ENCODE measurements around the gene TOR1B.

The TOR1B gene

DNA sequence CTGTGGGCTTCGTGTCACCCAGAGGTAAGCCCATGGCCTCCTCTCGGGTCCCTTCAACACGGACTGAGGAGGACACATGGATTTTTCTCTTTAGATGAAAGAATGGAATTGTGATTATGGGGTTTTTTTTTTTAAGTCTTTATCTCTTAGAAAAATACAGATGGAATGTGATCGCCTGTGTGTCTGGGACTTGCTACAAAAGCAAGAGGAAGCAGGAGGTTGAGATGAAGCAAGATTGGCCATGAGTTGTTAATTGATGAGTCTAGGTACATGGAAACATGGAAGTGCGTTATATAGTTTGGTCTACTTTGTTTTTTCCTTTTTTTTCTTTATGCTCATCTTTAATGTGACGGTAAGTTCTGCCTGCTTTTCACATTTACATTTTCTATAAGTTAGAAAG lies 46.9 kb downstream of the TOR1B start:
- FAIRE-seq = no peak

DNA sequence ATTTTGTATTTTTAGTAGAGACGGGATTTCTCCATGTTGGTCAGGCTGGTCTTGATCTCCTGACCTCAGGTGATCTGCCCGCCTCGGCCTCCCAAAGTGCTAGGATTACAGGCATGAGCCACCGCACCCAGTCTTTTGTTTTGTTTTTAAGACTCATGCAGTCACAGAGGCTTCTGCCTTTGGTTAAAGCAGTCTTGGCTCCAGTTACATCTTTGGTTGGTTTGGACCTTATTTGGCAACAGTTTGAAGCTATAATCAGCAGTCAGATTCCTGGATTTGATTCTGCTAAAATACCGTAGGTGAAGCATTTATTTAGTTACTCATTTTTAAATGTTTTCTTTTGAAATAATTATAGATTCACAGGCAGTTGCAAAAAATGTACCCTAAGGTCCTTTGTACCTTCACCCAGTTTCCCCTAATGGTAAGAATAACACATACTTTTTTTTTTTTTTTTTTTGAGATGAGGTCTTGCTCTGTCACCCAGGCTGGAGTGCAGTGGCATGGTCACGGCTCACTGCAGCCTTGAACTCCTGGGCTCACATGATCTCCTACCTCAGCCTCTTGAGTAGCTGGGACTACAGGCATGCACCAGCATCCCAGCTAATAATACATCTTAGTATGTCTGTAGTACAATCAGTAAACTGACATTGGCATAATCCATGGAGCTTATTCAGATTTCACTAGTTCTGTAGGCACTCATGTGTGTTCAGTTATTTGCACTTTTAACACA lies 48.0 kb downstream of the TOR1B start:
- no peak for FAIRE-seq

DNA sequence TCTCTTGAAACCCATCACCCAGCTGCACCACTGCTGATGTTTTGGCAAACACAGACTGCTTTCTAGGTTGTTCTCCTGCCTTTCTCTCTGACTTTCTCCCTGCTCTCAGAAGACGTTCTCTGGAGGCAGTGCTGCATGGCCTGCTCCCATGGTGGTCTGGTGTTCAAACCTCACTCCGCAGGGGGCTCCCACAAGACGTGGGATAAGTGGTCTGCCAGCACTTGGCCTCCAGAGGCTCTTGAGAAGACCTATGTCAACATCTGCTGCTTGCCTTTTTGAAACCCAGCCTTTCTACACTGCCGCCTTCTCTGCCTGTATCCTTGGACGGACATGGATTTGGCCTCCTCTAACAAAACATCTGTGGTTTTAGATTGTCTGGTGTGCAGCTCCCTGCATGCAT lies 48.8 kb downstream of the TOR1B start:
- FAIRE-seq = no peak

DNA sequence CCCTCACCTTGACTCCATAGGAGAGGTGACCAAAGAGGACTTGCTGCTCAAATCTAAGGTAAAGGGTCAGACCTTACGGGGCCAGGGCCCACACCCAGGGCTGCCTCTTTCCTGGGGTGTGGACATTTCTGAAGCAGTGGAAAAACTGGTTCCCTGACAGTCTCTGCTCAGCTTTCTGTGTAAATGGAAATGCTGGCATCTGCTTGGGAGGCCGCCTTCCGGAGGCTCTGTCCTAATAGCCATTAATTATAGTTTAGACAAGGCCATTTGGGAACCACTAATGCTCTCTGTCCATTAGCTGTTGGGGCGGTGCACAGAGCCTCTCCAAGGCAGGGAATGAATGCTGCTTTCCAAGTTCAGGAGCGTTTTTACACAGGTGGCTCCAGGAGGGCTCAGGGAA lies 49.6 kb downstream of the TOR1B start:
- FAIRE-seq = no peak

DNA sequence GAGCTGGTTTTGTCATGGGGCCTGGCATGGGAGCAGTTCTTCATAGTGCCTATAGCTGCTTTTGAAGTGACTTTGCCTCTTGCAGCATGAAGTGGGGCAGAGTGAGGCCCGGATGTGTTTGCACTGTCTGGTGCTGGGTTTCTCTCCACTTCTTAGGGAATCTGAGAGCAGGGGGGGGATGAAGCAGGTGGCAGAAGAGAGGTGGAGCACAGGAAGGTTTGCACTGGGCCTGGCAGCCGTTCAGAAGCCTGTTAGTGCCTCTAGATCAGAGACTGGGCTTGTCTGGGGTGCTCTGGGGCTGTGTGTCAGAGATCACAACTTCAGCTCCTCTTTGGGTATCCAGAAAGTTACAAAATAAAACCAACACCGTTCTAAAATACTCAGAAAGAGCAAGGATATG lies 50.6 kb downstream of the TOR1B start:
- FAIRE-seq = no peak

DNA sequence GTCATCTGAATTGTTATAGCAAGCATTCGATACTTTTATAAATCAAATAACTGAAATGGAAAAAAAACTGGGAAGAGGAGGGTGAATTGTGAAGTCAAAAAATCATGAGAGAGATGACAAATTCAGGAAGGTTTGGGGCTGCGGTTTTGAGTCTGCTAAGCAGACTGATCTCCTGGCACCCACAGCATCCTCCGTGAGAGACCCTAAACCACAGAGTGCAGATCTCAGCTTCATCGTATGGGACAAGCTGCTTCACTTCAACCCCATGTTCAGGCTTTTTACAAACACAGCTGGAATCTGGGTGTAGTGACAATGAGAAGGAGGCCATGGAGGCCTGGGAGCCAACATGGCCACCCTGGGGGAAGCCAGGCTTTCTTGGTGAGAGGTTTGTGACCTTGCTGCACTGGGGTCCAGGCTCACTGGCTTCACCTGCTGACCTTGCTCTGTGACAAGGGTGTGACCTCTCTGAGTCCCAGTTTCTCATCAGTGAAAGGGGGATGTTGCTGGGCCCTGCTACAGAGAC lies 51.7 kb downstream of the TOR1B start:
- no peak for FAIRE-seq

DNA sequence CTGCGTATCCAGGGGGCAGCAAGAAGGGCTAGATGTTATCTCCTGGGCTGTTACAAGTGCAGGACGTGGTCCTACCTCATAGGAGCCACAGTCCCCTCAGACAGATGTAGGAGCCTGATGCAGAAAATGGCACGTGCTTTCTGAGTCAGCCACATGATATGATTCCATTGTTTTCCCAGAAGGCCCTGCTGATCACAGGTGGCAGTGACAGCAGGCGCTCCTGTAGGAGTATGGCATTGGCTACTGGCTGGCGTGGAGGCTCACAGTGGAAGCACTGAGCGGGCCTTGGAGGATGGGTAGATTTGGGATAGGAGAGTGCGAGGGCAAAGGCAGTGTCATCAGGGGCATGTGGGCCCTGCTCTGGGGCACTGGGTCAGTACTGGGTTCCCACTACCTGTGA lies 54.2 kb downstream of the TOR1B start:
- no peak for FAIRE-seq

DNA sequence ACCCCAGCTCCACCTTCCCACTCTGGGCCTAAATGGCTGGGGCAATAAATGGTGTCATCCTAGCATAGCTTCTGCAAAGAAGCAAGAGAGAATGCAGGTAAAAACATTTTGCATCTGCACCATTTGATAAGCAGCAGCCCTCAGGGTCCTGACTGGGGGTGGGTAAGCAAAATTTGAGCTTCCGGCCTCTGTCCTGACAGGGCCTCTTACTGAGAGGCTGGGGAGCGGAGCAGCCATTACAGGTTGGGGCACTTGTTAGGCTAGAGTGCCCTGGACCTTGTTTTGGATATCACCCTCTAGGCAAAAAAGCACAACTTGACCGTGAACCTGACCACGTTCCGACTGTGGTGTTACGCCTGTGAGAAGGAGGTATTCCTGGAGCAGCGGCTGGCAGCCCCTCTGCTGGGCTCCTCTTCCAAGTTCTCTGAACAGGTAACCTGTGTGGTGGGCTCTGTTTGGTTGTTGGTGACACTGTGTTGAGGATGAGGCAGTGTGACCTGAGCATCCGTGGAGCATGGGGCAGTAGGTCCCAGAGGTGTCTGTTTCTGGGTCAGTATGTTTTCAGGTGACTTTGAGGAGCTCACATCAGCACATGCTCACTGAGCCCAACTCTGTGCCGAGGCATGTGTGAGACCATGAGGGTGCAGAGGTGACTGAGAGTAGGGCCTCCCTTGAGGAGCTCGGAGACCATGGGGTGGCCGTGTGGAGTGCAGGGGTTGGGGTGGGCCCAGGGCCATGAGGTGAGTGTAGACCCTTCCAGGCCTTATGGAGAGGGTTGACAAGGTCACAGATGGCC lies 55.4 kb downstream of the TOR1B start:
- FAIRE-seq = no peak

Measured in TTC549 (cell line).